OCI-LY1 (cell line): ENCODE data around the gene SLC9C2.

Experiments
- EZH2 ChIP-seq: fragments of 200-600 bp; sonication (generic), shearing (Covaris generic); IDR thresholded peaks from 2 replicates; pipeline ENCODE4 v1.8.0; 2017; ENCODE audit warnings: borderline replicate concordance, mixed run types, mild to moderate bottlenecking, antibody characterized with exemption, low read length, moderate library complexity, mixed read lengths
- TF ChIP-seq, protein P1 (sequence below): fragments of 200-600 bp; sonication (generic), shearing (Covaris generic); IDR thresholded peaks from 2 replicates; pipeline ENCODE4 v1.5.1; 2017; ENCODE audit warnings: mild to moderate bottlenecking, antibody characterized with exemption, low read length, moderate library complexity, mixed read lengths

DNA sequence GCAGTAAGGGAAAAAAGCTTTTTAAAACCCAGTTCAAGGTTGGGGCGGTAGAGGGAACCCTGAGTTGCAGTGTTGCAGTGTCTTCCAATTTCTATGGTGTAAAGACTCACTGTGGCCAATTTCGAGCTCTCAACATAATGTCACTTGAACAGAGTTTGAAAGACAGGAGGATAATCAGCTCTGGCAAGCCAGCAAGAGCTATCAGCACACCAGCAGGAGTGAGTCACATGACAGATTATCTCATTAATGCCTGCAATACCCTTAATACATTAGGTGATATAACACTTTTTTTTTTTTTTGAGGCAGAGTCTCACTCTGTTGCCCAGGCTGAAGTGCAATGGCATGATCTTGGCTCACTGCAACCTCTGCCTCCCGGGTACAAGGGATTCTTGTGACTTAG is 22.8 kb downstream of the SLC9C2 start:
- no peak for TF ChIP-seq EZH2
- TF ChIP-seq, protein P1, sequence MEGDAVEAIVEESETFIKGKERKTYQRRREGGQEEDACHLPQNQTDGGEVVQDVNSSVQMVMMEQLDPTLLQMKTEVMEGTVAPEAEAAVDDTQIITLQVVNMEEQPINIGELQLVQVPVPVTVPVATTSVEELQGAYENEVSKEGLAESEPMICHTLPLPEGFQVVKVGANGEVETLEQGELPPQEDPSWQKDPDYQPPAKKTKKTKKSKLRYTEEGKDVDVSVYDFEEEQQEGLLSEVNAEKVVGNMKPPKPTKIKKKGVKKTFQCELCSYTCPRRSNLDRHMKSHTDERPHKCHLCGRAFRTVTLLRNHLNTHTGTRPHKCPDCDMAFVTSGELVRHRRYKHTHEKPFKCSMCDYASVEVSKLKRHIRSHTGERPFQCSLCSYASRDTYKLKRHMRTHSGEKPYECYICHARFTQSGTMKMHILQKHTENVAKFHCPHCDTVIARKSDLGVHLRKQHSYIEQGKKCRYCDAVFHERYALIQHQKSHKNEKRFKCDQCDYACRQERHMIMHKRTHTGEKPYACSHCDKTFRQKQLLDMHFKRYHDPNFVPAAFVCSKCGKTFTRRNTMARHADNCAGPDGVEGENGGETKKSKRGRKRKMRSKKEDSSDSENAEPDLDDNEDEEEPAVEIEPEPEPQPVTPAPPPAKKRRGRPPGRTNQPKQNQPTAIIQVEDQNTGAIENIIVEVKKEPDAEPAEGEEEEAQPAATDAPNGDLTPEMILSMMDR, result no peak
